Stimulated activated CD8-positive, alpha-beta memory T cell treated with anti-CD3 and anti-CD28 coated beads, Interleukin-7, amount 100 ng/mL, for 4 hours (primary cell): ENCODE measurements around the gene GPR68.
"Not testable (repeated sequence)": the region's sequence is repeated elsewhere in the genome, so short reads cannot be mapped to it uniquely, and the experiment has no call there.

ENCODE experiments used
- DNase-seq, 2 donors: peaks; one replicate each; pipeline ENCODE4 v3.0.0-alpha.2; 2020; ENCODE audit warnings: low read depth in 2 of 2

The GPR68 gene

DNA sequence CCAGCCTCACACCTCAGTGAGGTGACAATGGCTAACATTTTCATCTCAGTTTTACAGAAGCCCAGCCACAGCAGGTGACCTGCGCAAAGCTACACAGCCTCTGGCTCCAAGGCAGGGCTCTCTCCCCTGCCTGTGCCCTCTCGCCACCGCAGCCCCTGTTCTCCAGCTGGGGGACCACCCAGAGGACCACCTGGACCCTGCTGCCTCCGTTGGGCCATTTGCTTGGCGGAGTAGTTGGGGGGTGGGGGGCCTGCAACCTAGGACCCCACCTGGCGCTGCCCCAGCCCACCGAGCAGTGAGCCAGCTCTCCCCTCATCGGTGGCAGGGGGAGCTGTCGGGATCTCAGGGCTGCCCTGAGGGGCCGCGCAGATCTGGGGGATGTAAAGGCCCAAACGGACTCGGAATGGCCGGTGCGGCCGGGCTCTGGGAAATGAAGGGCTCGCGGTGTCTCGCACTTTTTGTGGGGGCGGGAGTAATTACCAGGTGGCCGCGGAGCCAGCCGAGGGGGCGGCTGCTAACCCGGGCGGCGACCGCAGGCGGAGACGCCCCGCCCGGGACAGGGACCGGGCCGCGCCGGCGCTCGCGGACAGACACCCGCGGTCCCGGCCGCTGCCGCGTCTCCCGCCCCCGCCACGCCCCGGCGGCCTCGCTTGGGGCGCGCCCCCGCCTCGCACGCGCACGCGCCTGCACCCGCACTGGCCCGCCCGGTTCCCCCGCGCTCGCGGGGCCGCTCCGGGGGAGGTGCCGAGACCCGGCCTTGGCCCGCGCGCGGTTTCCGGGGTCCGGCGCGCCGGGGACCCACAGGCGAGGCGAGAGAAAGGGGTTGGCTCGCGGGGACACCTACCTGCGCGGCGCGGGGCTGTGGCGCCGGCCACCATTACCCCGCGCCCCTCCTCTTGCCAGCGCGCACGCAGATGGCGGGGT, 8.6 kb upstream of the GPR68 start:
- peak in 1 of 2 donors; percentile 63 for DNase-seq

DNA sequence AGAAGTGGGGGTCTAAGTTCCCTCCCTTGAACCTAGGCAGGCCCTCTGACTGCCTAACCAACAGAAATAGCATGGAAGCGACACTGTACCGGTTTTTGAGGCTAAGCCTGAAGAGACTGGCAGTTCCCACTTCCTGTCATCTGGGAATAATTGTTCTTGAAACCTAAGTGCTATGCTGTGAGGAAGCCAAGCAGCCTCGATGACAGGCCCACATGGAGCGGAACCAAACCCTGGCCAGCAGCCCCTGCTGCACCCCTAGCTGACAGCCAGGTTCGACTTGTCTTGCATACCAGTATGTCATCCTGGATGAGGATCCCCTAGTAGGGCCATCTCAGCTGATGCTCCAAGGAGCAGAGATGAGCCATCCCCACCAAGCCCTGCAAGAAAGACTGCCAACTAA, 6.4 kb upstream of the GPR68 start:
- no peak for DNase-seq

DNA sequence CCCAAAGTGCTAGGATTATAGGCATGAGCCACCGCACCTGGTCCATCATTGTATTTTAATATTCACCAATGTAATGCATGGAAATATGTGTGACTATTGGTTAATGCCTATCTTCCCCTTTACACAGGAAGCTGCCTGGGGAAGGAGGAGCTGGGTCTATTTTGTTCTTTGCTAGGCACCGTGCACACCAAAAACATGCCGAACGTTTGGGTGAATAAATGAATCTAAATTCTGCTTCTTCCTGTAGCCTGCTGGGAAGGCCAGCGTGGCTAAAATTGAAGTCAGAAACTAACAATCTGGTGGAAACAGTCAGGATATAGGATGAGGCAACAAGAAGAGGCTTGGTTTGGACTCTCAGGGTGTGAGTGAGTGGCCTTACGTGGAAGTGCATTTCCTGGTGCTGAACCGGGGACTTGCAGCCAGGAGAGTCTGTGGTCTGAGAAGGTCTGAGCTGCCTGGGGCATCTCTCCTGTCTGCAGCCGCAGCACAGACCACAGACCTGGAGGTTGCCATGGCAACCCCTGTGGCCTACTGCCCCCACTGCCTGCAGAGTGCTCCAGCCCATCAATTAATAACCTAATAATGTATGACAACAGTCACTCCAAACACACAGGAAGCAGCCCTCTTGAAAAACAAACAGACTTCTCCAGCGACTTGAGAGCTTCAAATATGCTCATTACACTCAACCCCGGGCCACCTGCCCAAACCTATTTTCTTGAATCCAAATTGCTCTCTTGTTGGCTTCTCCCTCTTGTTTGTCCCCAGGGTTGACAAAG, 5.5 kb upstream of the GPR68 start:
- DNase-seq, result peak in 1 of 2 donors; percentile 49

DNA sequence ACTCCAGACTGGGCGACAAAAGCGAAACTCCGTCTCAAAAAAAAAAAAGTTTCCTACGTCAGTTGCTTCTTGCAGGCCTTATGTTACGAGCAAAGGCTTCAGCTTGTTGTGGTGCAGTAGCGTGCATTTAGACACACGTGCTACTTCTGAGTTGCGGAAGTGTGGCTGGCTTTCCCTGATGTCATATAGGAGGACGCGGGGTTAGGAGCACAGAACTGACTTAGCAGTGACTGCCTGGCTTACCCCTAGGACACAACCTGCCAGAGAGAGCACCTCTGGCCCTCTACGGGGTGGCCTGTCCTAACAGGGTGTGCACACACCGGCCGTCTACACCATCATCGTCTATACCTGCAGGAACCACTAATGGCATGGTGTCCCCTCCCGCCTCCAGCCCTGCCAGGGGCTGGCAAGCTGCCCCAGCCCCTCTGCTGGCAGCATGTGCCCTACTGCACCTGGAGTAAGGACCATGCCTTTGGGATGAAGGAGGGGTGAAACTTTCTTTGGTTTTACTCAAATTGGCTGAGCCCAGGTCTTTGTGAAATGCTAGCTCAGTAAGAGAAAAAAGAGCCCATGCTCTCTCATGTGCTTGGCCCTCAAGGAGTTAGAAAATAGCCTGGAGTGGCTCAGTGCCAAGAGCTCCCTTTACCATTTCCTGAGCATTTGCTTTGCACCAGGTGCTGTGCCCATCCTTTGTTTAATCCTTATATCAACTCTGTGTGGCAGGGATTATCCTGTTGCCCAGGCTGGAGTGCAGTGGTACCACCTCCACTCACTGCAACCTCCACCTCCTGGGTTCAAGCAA, 1.7 kb upstream of the GPR68 start:
- DNase-seq, result peak; percentile 57 to 67

DNA sequence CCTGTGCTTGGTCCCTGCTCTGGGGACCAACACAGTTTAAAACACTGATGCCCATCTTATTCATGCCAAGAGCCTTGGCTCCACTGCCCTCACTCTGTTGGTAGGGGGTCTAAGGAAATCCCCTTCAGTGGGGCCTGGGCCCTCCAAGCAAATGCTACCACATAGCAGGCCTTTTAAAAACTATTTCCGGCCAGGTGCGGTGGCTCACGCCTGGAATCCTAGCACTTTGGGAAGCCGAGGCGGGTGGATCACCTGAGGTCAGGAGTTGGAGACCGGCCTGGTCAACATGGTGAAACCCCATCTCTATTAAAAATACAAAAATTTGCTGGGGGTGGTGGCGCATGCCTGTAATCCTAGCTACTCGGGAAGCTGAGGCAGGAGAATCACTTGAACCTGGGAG, 1.1 kb upstream of the GPR68 start:
- not testable (repeated sequence) for DNase-seq

DNA sequence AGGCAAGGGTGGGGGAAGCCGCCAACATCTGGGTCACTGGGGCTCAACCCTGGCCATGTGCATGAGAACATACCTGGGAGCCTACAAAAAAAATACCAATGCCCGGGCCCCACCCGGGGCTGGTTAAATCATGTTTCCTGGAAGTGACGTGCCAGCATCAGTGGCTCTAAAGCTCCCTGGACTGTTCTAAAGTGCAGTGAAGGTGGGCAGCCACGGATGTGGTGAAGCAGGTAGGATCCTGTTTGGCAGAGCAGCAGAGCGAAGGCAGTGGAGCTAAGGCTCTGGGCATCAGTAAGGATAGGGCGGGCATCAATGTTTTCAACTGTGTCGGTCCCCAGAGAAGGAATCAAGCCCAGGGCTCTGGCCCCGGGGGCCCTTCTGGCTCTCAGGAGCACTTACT, 525 bp upstream of the GPR68 start:
- peak; percentile 61 to 67 for DNase-seq

DNA sequence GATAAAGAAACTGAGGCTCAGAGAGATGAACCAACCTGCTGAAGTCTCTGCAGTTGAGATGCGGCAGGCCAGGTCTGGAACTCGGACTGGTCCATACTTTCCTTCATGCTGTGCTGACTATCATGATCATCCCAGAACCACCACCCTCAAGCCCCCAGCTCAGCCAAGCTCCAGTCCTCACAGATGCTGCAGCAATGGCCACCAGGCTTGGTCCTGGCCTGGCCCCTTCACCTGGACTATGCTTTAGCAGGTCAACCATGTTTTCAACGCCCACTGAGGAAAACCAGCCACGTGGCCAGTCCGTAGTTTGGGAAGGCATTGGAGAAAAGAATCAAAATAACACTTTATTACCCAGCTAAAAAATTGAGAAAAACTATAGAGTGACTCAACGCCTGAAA, 1.4 kb downstream of the GPR68 start:
- no peak for DNase-seq

DNA sequence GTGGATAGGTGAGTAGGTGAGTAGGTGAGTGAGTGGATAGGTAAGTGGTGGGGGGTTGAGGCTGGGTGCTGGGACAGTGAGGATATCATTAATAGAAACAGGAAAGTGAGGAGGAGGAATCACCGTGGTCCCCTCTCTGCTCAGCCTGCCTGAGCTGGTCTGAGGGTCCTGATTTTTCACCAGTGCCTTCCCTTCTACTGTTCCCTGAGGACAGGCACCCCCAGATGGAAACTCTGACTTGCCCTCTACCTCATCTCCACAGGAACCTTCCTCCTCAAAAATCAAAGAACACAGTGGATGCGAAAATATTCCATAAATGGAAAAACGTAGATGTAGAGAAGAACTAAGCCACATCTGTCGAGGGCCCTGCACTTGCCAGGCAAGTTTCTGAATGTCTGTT, 1.9 kb downstream of the GPR68 start:
- DNase-seq, result no peak

DNA sequence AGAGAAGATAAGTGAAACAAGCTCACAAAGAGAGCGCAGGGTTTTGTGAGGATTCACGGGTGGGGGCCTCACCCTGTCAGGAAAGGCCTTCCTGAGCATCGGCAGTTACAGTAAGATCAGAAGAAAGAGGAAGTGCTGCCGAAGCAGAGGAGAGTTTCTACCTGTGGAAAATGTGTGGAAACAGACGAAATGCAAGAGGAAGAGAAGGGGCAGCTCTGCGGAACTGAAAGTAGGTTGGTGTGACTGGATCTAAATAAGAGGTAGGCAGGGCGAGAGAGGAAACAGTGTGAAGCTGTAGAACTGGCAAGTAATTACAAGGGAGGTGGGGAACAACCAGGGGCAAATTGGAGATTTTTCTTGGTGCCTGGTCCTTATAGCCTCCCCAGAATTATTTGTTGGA, 2.6 kb downstream of the GPR68 start:
- DNase-seq, result no peak

DNA sequence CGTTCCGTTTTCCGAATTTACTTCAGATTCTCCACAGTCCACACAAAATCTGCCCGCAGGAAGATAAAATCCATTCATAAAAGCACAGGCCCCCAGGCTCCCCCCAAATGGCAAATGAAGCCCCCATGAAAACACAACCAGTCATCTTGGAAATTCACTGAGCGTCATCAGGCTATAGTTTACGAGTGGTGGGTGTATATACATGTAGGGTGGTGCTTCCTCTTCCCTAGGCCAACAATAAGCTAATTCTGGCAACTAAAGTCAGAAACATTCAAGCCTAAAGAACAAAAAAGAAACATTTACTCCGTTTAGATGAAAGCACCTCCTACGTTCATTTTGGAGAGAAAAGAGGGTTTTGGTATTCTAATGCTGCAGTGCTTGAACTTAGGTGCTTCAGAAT, 5.8 kb downstream of the GPR68 start:
- DNase-seq, result no peak

DNA sequence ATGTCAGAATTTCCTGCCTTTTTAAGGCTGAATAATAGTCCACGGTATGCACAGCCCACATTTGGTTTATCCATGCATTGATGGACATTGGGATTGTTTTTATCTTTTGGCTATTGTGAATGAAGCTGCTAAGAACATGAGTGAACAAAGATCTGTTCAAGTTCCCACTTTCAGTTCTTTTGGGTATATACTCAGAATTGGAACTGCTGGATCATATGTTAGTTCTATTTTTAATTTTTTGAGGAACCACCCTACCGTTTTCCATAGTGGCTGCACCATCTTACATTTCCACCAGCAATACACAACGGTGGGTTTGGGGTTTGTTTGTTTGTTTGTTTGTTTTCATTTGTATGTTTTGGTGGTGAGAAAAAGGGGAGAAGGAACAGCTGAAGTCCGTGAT, 6.4 kb downstream of the GPR68 start:
- DNase-seq, result no peak

DNA sequence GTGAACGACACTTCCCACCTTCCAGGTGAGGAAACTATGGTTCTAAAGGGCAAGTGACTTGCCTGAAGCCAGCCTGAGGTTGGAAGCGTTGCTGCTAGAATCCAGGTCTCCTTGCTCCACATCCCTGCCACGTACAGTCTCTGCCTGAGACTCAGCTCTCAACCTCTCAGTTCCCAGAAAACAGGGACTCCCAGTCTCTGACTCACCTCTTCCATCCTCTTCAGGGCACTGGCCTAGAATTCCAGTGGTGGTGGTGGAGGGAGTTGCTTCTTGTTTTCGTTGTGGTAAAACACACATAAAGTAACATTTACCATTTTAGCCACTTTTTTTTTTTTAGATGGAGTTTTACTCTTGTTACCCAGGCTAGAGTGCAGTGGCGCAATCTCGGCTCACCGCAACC, 7.3 kb downstream of the GPR68 start:
- DNase-seq, result no peak

DNA sequence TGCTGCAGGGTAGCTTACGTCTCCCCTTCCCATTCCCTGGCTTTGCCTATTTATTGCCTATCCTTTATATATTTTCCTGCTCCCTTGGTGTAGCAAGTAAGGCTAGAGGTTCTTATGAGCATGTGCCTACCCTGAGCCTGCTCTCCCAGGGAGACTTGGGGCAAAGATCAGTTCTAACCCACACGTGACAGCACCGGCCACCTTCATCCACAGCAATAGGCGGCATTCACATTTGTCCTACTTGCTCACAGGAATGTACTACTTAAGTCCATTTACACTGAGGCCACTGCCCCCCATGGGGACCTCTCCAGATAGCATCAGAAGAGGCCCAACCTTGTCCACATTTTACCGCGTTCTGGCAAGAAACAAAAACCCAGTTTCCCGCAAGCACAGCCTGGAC, 8.7 kb downstream of the GPR68 start:
- DNase-seq, result no peak

DNA sequence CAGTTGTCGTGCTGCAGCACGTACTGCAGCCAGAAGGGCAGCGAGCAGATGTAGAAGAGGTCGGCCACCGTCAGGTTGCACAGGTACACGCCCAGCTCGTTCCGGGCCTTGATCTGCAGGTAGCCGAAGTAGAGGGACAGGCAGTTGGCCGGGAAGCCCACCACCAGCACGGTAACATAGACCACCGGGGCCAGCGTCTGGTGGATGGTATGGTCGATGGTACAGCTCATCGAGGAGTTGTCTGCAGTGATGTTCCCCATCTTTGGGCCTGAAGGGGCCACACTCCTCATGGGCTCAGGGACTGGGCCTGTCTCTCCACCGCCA, 9.8 kb downstream of the GPR68 start:
- no peak for DNase-seq

DNA sequence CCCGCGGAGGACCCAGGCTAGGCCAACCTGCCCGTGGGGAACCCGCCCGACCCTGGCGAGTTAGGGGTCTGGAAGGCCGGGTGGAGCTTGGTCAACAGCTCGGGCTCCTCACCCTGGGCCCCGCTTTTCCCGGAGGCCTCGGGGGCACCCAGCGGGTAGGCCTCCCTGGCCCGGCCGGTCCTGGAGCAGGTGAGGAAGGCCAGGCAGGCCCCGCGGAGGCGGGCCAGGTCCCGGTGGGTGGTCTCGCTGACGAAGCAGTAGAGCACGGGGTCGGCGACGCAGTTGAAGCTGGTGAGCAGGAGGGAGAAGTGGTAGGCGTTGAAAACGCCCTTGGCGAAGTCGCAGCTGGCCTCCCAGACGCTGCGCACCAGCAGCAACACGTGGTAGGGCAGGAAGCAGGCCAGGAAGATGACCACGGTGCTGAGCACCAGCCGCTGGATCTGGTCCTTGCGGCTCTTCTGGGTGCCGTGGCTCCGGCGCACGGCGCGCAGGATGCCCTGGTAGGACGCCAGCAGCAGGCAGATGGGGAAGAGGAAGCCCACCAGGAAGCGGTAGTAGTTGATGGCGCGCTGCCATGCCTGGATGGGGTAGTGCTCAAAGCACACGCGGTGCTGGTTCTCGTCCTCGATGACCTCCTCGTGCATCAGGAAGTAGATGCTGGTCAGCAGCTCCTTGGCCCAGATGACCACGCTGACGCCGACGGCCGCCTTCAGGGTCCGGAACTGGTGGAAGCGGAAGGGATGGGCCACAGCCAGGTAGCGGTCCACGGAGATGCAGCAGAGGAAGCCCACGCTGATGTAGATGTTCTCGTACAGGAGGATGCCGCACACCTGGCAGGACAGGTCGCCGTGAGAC, 10.3 kb downstream of the GPR68 start:
- DNase-seq, result no peak

DNA sequence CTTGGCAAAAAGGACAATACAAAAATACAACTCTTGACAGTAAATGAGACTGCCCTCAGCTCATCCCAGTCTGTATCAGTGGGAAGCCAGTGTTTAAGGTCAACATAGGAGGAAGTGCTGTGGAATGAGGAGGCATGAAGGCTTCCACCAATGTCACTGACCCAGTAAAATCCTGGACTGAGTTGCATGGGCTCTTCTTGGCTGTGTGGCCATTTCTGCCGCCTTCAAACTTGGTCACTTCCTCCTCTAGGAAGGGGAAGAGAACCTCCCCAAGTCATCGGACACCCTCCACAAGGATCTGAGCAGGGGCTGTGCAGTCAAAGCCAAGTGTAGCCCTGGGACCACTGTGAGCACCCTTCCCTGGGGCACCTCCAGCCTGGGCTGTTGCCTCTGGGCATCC, 11.9 kb downstream of the GPR68 start:
- no peak for DNase-seq

DNA sequence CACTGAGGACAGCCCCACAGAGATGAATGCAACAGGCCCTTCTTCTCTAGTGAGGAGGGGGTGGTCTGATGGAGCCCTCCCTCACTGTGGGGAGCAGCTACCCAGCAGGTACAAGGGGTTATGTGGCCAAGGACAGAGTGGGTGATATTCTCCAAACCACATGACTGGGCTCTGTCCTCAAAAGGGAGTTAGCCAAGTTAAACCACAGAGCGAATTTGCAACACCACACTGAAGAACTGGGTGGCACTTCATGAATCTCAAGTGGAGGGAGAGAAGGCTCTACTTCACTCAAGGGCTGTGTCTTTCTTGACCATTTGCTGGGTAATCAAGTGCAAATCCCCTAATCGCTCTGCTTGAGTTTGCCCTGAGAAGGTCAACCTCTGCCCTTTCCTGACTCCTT, 12.5 kb downstream of the GPR68 start:
- no peak for DNase-seq

DNA sequence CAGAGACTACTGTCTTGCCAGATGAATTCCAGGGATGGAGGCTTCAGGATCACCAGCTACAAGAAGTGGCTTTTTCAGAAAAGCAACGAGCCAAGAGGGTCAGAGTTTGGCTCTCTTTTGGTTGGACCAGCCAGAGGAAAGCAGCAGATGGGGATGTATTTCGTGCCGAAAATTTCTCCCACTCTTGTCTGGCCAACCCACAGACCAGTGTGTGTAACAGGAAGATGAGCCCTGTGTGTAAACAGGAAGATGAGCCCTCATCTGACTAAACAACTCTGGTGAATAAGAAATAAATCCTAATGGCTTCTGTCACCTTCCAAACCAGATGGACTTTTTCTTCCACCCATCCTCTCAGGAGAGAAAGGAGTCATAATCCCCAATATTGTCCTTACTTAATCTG, 13.1 kb downstream of the GPR68 start:
- no peak for DNase-seq

DNA sequence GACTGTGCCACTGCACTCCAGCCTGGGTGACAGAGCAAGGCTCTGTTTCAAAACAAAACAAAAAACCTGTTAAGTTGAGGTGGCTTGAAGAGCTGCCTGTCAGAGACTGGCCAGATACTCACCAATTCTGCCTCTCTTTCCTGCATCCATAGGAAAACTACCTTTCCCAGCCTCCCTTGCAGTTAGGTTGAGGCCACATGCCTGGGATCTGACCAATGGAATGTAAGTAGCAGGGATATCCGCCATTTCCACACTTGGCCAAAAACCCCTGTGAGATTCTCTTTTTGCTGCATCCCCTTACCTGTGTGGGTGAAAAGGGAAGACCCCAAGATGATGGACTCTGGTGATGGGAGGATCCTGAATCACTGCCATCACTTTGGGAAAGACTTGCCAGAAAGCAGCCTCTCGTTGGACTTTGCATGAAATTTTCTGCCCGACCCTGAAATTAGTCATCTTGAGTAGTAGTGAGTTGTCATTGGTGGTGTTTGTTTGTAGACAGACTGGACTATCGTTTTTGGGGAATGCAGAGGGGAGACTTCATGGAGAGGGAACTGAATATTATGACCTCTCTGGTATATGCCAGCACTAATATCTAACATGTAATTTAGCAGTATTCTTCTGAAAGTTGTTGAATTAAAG, 14.0 kb downstream of the GPR68 start:
- no peak for DNase-seq

DNA sequence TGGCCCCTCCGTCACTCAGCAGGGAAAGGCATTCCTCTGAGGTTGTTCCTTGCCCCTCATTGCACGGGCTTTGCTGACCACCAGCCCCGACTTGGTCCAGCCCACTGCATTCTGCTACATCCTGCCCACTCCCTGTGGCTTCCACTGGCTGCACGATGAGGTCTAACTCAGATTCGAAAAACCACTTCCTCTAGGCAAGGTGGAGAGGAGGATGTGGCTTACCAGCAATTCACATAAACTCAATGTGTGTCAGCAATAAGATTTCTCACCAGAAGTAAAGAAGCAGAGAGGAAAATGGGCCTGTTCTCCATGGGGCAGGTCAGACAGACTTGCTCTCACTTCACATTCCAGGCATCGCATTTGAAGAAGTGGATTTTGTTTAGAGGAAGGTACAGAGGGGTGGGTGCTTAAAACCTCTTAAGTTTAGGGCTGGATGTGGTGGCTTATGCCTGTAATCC, 14.7 kb downstream of the GPR68 start:
- peak; percentile 58 to 63 for DNase-seq

DNA sequence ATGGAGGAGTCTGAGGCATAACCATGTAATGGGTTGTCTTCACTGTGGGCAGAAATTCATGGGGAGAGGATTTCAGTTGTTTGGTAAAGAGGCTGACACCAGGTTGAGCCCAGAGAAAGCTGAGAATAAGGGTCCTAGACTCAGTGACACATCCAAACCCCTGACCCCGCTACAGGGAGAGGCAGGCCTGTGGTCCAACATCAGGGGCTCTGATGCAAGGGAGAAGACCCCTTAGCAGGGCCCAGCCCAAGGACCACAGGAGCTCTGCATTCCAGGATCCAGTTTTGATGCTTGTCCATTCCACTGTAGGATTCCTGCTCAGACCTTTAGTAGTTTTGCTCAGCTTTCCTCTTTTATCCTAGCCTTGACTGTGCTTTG, 15.5 kb downstream of the GPR68 start:
- no peak for DNase-seq
